Measurements from ENCODE around the gene GRAMD4.
A peak's percentile ranks its signal among the peaks of the same experiment; 100 is the strongest.

Gene GRAMD4

GRCh38 chr22:46582281-46582933, 37.8 kb upstream of the GRAMD4 start:
- no peak for DNase-seq (ENCODE audit: low read depth)

DNA sequence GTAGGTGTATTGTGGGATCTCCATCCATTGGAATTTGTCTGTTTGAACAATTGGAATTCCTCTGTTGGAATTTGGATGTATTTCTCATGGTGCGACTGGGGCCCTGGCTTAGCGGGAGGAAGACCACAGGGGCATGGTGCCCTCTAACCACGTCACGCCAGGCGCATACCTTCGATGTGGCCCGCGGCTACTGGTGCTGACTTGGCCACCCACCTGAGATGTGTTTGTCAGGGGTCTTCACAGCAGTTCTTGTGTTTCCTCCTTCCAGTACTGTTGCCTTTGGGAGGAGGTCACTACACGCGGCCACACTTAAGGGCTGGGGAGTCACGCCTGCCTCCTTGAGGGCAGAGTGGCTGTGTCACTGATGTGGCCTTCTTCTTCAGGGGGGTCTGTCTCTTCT, 36.6 kb upstream of the GRAMD4 start:
- DNase-seq (ENCODE audit: low read depth): no peak

GRCh38 chr22:46584081-46584921, 35.9 kb upstream of the GRAMD4 start:
- DNase-seq (ENCODE audit: low read depth): no peak

DNA sequence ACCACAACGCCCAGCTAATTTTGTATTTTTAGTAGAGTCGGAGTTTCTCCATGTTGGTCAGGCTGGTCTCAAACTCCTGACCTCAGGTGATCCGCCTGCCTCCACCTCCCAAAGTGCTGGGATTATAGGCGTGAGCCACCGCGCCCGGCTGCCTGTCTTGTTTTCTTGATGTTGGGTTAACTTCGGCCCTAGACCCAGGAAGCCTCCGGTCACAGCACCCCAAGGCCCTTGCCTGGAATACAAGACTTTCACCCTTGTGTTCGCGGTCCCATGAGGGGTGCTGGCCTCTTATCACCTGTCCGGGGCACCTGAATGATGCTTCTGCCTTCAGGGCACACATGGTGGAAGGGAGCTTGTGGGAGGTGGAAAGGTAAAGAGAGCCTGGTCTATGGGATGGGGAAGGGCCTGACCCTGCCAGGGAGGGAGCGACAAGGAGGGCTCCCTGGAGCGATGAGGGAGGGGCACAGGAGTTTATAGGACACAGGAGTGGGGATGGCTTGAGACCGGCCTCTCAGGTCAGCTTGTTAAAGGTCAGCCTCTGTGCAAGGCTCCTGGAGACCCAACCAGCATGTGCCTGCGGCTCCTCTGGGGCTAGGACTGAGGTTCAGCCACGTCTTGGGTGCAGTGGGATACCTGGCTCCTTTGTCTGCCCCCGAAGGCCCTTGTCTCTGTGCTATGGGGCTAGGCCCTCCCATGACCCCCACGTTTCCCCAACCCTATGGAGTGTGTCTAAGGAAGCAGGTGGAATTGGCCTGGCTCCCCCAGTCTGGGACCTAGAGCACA, 34.7 kb upstream of the GRAMD4 start:
- no peak for DNase-seq (ENCODE audit: low read depth)

DNA sequence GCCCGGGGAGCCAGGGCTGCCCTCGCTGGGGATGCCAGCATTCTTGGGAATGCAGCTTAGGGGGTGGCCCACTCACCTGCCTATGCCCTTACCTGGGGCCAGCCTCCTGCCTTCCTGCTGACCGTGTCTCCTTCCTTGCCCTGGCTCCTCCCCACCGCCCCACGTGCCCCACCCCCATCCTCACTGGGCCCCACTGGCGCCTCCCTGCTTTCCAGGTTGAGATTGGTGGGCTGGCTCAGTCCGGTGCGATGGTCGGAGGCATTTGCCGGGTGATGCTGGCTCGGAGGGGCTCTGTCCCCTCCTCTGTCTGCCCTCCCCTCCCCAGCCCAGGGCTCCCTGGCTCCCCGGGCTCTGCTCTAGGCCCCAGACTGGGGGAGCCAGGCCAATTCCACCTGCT, 34.1 kb upstream of the GRAMD4 start:
- no peak for DNase-seq (ENCODE audit: low read depth)

DNA sequence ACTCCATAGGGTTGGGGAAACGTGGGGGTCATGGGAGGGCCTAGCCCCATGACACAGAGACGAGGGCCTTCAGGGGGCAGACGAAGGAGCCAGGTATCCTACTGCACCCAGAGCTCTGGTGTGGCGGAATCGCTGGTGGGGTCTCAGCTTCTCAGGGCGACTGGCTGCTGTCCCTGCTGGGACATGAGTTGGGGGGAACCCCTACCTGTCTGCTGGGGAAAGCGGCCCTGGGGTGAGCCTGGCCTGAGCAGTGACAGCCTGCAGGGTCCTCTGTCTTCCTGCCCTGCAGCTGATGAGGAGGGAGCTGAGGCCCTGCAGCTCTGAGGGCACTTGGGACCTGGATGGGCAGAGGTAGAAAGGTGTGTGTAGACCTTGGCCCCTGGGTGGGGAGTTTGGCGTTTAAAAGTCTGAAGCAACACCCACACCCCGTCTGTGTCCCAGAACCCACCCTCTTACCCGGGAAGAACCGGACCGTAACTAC, 33.6 kb upstream of the GRAMD4 start:
- no peak for DNase-seq (ENCODE audit: low read depth)

GRCh38 chr22:46587061-46587460, 33.1 kb upstream of the GRAMD4 start:
- no peak for DNase-seq (ENCODE audit: low read depth)

- DNase-seq (ENCODE audit: low read depth): no peak
These were observed 32.5 kb upstream of the GRAMD4 start for GRCh38 chr22:46587492-46588278.

- DNase-seq (ENCODE audit: low read depth): no peak
These were observed 31.7 kb upstream of the GRAMD4 start for GRCh38 chr22:46588279-46589140.

GRCh38 chr22:46589141-46589748, 30.9 kb upstream of the GRAMD4 start:
- no peak for DNase-seq (ENCODE audit: low read depth)

GRCh38 chr22:46589871-46590271, 30.3 kb upstream of the GRAMD4 start:
- no peak for DNase-seq (ENCODE audit: low read depth)

- DNase-seq (ENCODE audit: low read depth): no peak
These were observed 29.9 kb upstream of the GRAMD4 start for GRCh38 chr22:46590334-46590733.

GRCh38 chr22:46591930-46592329, 28.3 kb upstream of the GRAMD4 start:
- no peak for DNase-seq (ENCODE audit: low read depth)

DNA sequence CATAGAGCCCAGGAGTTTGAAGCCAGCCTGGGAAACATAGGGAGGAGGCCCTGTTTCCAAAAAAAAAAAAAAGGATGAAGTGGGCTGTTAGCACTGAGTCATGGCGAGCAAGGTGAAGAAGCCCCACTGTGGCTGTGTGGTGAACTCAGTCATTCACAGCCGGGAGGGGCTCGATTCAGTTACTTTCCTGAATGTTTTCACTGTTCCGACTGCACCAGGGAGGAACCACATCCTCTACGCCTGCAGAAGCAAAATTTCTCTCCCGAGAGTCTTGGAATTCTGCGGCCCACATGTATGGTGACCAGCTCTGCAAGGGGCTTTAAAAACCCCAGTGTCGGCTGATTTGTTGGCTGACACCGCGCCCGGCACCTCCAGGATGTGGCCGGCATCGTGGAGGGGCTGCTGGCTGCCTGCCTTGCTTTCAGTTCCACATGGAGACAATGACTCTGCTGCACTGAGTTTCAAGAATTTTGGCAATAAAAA, 27.8 kb upstream of the GRAMD4 start:
- DNase-seq (ENCODE audit: low read depth): peak; percentile 20

DNA sequence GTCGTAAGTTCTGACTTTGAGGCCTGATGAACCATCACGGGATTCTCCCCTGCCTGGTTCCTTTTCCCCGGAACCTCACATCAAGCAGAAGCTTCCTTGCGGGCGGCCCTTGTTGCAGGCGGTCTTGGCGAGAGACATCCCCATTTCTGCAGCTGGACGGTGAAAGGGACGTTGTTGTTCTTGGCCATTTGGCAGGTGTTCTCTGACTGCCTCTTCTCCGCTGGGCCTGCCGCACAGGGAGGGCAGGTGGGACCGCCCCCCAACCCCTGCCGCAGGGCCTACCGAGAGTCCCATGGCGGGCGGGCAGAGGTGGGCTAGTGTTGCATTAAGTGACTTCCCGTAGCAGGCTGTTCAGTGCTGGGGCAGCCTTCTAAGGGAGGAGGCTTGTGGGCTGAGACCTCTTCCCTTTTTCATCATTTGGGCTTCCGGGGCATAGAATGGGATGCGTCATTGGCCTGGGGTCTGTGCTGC, 26.9 kb upstream of the GRAMD4 start:
- DNase-seq (ENCODE audit: low read depth): no peak

GRCh38 chr22:46593996-46594946, 25.9 kb upstream of the GRAMD4 start:
- DNase-seq (ENCODE audit: low read depth): no peak

- DNase-seq (ENCODE audit: low read depth): no peak
These were observed 25.3 kb upstream of the GRAMD4 start for GRCh38 chr22:46594947-46595298.

DNA sequence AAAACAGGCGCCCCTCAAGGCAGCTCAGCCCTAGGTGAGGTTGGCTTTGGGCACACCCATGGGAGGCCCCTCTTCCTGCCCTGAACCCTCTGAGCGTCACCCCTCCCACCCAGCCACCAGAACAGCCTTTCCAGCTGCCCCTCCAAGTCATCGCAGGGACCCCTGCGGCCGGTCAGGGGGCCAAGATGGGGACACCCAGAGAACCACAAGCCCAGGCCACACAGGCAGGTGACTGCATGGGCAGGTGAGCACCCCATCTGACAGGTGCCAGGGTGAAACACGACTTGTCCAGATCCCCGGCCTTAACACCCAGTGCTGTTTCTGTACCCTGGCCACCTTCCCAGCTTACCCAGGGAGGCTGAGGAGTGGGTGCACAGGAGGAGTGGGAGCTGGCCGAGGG, 24.6 kb upstream of the GRAMD4 start:
- DNase-seq (ENCODE audit: low read depth): no peak

DNA sequence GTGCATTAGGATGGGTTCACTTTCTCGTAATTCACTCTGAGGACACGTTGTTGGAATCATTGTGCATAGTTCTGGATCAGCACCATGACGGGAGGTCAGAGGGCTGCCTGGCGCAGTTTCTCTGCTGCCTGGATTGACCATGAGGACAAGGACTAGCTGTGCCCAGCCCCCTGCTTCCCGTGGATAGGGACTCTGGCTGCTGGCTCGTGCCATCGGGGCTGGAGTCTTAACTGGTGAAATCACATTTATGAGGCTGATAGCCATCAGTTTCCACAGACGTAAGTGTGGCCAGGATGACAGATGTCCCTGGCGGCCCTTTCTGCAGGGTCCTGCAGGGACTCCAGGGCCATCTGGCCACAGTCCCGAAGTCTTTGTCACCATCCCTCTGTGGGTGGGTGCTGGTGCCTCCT, 24.1 kb upstream of the GRAMD4 start:
- DNase-seq (ENCODE audit: low read depth): no peak
